C4-2B (cell line): Measurements from ENCODE around the gene NADK2.

Experiments used
- CTCF ChIP-seq: fragments of 450-650 bp; conservative IDR thresholded peaks from 2 replicates; pipeline ENCODE4 v1.5.1; 2017; ENCODE audit warnings: mild to moderate bottlenecking
- ZFX ChIP-seq: fragments of 450-650 bp; IDR thresholded peaks from 2 replicates; pipeline ENCODE4 v1.6.1; 2017

- no peak for TF ChIP-seq CTCF
- no peak for TF ChIP-seq ZFX
Measured at GRCh38 chr5:36270175-36270574, 28.4 kb upstream of the NADK2 start.
